Fibroblast of lung (primary cell): ENCODE results near the gene P4HTM.

Experiments
- EZH2 ChIP-seq: IDR thresholded peaks from 2 replicates; pipeline ENCODE4 v1.5.1; 2012; ENCODE audit warnings: low read length, control low read depth, mild to moderate bottlenecking; ENCODE audit errors: missing control alignments
- TF ChIP-seq, protein P1 (sequence below), 2 donors: IDR thresholded peaks in 1 of 2; conservative IDR thresholded peaks in 1 of 2; 1 replicate in 1 of 2; 2 replicates in 1 of 2; pipeline ENCODE4 v1.5.1; 2011 to 2012; ENCODE audit warnings: low read length in 2 of 2, control low read depth in 1 of 2, inconsistent platforms in 1 of 2, low read depth in 1 of 2, mild to moderate bottlenecking in 1 of 2

DNA sequence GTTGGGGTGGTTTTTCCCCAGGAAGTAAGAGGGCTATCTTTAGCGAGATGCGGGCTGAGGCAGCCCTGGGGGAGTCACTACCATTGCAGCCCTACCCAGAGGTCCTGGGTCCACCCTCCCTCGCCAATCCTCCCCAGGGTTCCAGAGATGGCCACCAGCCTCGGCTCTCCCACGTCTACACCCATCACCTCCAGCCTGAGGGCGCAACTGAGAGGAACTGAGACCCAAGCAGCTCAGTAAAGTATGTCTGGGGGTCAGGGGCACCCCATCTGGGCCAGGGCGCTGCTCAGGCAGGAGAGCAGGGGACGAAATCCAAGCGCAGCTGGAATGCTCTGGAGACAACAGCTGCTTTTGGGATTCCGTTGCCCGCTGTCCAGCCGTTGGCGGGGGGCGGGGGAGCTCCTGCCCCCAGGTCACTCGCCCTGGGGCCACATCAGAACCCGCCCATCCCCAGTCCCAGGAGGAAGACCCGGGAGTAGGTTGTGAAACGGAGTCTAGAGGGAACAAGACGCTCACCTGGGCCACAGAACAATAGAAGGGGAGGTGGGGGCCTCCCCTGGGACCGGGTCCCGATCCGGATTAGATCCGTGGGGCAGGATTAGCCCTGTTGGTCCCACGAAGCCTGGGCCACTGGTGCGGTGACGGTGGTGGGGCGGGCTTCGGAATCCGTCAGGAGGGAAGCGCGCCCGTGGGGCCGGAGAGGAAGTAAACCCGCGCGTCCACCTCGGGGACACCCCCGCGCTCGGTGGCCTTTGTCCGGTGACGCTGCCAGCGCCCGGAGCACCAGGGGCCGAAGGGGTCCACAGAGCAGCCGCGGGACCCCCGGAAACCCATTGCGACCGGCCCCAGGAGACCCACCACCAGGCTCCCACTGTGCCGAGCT lies 30.5 kb downstream of the P4HTM start:
- TF ChIP-seq, protein P1, sequence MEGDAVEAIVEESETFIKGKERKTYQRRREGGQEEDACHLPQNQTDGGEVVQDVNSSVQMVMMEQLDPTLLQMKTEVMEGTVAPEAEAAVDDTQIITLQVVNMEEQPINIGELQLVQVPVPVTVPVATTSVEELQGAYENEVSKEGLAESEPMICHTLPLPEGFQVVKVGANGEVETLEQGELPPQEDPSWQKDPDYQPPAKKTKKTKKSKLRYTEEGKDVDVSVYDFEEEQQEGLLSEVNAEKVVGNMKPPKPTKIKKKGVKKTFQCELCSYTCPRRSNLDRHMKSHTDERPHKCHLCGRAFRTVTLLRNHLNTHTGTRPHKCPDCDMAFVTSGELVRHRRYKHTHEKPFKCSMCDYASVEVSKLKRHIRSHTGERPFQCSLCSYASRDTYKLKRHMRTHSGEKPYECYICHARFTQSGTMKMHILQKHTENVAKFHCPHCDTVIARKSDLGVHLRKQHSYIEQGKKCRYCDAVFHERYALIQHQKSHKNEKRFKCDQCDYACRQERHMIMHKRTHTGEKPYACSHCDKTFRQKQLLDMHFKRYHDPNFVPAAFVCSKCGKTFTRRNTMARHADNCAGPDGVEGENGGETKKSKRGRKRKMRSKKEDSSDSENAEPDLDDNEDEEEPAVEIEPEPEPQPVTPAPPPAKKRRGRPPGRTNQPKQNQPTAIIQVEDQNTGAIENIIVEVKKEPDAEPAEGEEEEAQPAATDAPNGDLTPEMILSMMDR (conservative IDR thresholded peaks at IDR 0.05 in 1 of 2, IDR thresholded peaks at IDR 0.05 in 1 of 2; ENCODE audit: low read depth in 1 of 2, low read length in 2 of 2) = no peak
- TF ChIP-seq EZH2 = no peak
